GM21515 (cell line): Measurements from ENCODE around the gene MANF.
"Not testable (repeated sequence)": the region's sequence is repeated elsewhere in the genome, so short reads cannot be mapped to it uniquely, and the experiment has no call there.

Experiments used
- ATAC-seq: cut with Tn5 transposase; IDR thresholded peaks from one replicate; pipeline ENCODE4 v1.9.1; 2021; ENCODE audit not compliant: unreplicated experiment

MANF gene

DNA sequence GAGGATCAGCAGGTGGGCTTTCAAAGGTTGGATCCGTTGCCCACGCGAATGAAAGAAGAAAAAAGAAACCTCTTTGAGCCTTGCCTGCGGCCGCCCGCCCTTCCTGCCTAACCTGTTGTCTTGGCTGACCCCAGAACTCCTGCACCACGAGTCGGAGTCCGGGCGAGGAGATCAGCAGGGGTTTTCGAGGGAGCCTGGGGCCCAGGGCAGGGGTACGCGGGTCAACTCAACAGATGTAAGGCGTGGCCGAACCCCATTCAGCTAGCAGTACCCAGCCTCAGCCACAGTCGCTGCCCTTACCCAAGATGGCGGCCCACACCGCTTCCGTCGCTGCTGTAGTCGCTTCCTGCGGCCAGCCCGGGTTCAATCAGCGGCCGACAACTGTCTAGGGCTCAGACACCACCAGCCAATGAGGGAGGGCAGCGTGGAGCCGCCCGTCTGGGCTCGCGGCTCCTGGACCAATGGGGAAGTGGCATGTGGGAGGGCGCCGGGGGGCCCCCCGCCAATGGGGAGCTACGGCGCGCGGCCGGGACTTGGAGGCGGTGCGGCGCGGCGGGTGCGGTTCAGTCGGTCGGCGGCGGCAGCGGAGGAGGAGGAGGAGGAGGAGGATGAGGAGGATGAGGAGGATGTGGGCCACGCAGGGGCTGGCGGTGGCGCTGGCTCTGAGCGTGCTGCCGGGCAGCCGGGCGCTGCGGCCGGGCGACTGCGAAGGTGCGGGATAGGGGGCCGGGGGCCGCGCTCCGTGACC is at the start of gene MANF:
Gene MANF (plus strand): TSS at position 566 of the 748 bp plus-strand sequence. CDS start 52 bp downstream, at position 618.
- peak; percentile 90 for ATAC-seq

DNA sequence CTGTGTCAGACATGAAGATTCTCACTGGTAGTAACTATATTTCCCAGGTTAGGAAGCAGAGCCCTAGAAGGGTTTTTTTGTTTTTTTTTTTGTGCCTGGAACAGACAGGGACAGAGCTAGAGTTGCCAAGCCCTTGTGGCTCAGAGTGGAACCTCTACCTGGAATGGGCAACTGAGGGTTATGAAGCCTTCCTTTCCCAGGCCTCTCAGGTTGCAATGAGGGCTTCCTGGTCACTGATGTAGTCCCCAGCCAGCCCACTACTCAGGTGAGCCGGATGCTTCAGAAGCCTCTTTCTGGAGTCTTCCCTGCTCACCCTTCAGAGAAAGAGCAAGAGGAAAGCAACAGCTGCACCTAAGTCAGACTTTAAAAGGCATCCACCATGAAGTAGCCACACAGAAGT is 48.8 kb upstream of the MANF start:
- ATAC-seq, result no peak

DNA sequence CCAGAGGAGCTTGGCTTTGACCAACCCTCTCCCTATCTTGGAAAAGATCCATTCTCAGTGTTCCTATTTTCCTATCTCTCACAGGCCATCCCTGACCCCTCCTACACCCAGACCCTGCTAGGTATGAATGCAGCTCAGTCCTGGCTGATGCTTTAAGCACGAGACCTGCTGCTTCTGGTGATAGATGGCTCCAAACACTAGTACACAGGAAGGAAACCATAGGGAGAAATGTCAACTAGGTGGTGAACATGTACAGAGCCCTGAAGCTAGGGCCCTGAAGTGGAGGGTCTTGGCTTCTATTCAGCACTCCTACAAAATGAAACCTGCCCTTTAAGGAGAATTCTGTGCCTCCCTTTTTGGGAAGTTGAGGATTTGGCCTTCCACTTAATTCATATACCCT is 47.4 kb upstream of the MANF start:
- no peak for ATAC-seq

DNA sequence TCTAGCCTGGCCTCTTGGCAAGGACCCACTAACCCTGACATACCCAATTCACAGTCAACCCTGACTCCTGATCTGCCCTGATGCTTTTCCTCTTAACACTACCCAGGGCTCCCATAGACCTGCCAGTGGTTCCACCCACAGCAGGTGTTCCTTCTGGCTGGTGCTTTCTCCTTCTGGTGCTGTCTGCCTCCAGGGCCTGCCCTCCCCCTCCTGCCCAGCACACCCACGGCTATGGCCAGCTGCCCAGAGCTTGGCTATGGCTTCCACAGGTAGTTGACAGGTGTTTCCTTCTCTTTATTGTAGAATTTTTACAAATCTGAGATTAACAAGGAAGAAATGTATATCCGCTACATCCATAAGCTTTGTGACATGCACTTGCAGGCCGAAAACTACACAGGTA is 46.5 kb upstream of the MANF start:
- ATAC-seq, result no peak

DNA sequence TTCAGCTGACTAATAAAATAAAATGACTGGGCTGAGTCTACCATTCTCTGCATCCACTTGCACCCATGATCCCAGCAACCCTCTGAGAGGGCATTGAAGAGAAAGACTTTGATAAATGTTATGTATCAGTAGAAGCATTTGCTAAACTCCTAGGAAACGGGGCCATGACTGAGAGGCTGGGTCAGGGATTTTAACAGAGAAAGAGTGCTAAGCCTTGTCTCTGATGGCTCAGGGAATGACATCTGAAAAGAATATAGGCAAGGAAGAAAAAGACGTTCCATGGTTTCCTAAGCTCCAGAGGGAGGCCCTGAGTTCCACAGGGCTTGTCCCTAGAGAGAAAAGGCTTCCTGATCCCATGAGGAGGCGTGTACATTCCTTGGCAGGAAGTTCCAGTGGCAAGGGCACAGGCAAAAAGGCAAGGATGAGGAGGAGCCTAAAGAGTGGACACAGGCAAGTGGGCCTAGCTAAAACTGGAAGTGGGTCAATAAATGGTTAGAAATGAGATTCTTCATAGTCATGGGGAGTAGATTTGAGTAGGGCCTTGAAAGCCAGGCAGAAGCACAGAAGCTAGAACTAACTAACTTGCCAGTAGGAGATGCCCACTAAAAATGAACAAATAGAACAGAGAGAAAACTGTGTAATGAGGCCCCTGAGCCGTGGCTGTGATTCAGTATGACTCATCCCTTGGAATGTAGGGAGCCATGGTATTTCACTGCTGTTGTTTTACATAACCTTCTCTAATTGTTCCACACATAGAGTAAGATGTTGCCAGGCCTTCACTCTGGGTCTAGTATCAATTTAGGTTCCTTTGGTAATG is 44.9 kb upstream of the MANF start:
- ATAC-seq, result no peak

DNA sequence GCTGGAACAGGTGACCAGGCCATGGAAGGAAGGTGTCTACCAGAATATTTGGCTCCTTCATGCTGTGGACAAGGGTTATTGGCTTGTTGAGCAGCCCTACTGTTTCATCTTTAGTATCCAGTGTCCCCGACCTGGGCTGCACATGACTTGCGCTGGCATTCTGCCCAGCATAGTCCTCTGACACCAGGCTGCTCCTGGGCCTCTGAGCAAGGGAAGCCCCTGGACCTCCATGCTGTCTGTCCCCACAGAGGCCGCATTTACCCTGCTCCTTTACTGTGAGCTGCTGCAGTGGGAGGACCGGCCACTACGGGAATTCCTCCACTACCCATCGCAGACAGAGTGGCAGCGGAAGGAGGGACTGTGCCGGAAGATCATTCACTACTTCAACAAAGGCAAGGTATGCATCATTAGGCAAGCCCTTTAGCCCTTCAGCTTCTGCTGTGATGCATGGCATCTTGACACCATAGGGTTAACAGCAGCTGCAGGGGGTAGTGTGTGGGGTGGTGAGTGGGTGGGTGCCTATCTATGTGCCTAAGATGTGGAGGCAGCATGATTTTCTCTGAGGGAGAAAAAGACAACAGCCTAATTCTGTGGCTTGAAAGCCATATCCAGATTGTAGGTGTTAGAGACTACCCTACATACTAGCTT is 44.0 kb upstream of the MANF start:
- no peak for ATAC-seq

DNA sequence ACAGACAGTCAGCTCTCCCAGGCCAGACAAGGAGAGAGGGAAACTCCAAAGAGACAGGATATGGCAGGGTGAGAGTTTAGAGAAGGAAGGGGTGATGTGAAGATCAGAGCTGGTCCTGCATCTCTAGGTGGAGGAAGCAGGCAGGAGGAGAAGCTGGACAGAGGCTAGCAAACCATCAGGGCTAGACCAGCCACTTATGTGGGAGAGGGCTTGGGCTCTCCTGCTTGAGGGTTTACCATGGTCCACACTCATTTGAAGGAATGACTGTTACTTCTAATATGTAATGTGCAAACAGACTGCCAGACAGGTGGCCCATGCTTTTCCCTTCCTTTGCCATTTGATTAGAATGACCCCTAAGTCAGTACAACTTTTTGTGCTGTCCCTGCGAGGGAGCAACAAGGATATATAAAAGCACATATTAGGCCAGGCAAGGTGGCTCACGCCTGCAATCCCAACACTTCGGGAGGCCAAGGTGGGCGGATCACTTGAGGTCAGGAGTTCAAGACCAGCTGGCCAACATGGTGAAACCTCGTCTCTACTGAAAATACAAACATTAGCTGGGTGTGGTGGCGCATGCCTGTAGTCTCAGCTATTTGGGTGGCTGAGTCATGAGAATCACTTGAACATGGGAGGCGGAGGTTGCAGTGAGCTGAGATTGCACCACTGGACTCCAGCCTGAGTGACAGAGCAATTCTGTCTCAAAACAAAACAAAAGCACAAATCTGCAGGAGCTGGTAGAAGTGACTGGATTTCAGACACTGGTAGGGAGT is 41.0 kb upstream of the MANF start:
- ATAC-seq, result no peak

DNA sequence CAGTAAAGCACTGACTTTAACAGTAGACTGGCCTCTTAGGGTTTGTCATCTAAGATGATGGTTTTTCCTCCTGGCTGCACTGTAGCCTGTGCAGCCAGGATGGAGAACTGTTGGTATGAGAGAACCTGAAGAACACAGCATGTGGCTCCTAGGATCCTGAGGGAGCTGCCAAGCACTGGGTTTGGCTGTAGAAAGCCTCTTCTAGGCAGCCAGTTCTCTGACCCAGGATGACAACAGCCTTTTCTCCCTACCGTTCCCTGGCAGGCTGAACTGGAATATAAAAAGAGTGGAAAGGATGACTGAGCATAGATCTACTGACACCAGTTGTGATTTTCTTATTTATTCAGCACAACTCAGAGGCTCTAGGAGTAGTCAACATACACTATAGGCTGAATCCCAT is 34.3 kb upstream of the MANF start:
- ATAC-seq, result no peak

DNA sequence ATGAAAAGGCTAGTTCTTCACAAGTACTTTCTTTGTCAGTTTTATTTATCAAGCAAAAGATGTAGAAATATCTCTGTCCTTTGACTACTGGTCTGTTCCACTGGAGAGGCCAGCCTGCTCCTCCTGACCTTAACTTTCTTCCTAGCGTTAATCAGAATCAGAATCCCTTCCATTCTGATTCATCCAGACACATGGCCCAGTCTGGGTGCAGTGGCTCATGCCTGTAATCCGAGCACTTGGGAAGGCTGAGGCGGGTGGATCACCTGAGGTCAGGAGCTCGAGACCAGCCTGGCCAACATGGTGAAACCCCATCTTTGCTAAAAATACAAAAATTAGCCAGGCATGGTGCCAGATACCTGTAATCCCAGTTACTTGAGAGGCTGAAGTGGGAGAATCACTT is 32.0 kb upstream of the MANF start:
- no peak for ATAC-seq

DNA sequence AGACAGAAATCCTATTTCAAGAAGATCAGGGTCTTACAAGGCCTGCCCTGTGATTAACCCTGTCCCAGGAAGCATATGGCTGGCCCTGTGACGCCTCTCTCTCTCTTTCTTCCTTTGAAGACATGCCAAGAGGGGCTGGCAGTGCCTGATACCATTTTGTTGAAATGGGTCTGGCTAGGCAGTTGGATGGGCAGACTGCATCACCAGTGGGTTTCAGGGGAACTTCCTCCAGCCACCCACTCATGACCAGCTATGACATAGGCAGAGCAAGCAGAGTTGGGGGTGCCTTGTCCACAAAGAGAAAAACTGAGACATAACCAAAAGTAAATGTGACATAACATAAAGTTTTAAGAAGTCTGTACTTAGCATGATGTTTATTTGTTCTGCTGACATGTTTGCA is 31.4 kb upstream of the MANF start:
- no peak for ATAC-seq

DNA sequence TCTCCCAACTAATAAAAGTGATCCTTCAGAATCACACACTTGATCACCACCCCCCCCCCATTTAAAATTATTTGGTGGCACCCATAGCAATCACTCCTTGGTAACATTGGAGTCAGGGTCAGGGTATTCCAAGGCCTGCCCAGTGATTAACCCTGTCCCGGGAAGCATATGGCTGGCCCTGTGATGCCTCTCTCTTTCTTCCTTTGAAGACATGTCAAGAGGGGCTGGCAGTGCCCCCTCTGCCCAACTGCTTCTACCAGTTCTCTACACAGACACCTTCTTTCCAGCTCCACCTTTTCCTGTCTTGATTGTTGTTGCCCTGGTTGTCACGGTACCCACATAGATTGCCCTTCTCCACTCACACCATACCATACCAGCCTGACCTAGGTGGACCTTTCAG is 30.9 kb upstream of the MANF start:
- ATAC-seq, result no peak

DNA sequence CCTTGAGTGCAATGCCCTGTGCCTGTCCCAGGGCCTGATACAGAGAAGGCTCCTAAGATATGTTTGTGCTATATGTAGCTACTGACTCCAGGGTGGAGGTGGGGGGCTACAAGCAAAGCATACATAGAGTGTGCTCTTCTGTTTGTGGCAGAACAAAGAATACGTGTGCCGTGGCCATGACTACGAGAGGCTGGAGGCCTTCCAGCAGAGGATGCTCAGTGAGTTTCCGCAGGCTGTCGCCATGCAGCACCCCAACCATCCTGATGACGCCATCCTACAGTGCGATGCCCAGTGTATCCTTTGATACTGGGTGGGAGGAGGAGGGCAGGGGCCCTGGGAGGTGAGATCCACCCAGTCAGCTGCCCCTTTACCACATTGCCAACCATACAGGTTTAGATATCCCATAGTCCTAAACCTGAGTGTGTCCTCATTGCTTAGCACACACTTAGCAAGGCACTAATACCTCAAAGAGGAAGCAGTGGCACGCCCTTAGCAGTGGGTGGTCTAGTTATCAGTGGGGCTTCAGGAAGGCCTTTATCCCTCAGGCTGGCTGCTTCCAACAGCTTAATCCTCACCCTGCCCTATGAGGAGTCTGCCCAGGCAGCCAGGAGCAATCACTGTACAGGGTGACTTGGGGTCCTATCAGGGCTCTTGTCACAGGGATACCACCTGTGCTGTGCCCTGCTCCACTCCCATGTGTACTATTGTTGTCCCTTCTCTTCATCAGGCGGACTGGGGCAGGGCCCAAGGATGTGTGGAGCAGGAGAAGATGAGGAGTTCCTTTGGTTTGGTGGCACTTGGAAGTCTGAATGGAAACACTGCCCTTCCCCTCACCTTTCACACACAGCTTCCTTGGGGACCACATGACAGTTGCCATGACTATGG is 30.1 kb upstream of the MANF start:
- no peak for ATAC-seq

DNA sequence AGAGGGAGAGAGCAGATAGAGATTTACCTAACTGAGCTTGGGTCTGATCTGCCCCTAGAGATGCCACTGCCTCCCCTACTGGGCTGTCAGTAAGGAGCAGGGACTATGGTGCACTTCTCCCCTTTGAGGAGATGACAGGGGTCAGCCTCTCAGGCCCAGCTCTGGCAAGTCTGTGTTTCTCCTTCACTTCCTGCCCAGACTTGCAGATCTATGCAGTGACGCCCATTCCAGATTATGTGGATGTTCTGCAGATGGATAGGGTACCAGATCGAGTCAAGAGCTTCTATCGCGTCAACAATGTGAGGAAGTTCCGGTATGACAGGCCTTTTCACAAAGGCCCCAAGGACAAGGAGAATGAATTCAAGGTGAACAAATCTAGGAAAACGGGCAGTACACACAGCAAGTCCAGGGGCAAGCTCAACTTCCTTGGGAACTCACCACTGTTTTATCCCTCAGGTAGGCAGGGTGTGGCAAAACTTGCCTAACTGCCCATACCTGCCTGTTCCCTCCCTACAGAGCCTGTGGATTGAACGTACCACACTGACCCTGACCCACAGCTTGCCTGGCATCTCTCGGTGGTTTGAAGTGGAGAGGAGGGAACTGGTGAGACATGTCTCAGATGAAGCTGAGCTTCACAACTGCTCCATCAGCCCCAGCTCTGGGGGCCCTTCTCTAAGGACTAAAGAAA is 29.1 kb upstream of the MANF start:
- ATAC-seq, result no peak

DNA sequence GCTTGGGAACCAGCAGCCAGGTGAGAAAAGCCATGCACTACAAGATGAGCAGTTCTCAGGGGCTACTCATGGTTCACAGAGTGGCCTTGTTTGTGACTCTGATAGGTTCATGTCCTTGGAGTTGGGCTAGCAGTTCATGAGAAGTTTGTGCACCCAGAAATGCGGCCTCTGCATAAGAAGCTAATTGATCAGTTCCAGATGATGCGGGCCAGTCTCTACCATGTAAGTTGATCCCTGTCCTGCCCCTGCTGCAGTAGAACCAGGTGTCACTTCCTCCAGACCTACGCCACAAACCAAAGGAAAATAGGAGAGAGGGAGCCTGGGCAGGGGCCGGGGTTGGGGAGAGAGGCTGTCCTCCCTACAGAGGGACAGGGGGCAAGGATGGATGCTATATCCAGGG is 27.2 kb upstream of the MANF start:
- no peak for ATAC-seq

DNA sequence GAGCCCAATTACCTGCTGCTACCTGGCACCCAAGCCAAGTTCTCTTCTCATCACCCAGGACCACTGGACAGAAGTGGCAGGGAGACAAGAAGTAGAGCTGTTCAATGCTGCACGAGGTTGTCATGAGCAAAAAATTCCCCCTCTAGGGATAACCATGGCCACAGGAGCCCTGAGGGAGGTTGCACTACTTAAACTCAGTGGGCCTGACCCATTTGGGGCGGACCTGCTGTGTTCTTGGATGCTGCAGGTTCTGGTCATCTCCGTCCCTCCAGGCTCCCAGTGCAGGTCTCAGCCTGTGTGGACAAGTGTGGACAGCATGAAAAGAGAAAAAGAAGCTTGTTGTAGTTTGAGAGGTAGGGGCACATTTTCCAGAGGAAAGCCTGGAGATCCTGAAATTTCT is 26.1 kb upstream of the MANF start:
- no peak for ATAC-seq

DNA sequence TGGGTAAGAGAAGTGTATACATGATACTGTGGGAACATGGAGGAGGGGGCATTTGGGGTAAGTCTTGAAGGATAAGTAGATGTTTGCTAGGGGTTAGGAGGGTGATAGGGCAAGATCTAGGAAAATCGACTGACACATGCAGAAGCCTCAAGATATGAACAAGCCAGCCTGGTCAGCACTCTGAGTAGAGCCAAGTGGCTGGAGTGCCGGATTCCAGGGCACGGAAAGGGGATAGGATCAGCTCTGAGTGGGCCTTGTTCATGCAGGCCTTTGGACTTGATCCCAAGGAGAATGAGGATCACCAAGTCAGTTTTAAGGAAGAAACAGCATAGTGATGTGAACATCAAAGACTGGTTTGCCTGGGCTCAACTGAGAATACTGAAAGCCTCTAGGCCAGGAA is 24.3 kb upstream of the MANF start:
- no peak for ATAC-seq

DNA sequence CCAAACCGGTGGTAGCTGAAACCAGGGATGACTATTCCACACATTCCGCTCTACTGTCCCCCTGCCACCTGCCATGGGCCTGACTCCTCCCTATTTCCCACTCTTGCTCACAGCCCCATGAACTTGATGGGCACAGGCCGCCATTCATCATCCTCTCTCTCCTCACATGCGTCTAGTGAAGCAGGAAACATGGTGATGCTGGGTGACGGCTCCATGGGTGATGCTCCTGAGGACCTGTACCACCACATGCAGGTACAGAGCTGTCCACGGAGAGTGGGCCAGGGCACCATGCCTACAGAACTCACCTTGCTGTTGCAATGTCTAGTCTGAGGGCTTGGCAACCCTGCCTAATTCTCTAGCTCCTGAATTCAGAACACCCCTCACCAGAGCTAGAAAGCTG is 23.3 kb upstream of the MANF start:
- no peak for ATAC-seq

DNA sequence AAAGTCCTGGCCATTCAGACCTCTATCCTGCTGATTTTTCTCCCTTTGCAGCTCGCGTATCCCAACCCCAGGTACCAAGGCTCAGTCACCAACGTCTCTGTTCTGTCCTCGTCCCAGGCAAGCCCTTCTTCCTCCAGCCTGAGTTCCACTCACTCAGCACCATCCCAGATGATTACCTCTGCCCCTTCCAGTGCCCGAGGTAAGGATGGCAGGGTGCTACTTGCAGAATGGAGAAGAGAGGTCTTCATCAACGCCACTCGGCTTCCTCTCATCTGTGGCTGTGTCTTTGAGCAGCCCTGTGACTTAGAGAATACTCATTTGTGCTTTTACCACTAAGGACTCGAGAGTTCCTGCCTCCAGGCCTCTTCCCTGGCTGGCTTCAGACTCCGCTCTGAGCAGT is 22.6 kb upstream of the MANF start:
- no peak for ATAC-seq

DNA sequence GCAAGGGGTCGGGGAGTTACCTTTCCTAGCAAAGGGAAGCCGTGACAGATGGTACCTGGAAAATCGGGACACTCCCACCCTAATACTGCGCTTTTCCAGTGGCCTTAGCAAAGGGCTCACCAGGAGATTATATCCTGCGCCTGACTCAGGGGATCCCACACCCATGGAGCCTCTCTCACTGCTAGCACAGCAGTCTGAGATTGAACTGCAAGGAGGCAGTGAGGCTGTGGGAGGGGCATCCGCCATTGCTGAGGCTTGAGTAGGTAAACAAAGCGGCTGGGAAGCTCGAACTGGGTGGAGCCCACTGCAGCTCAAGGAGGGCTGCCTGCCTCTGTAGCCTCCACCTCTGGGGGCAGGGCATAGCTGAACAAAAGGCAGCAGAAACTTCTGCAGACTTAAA is 16.8 kb upstream of the MANF start:
- not testable (repeated sequence) for ATAC-seq
